MCF 10A (cell line): ENCODE data around the gene ANO2. TPM values are rescaled to one million over a fixed set of nuclear protein-coding genes. Genes with fewer than 3 reads are reported as not detected.

Source experiments
- BruUV-seq: library from RNA; stranded (reverse); fragments of 400-500 nt; replicated peaks from 2 replicates; lab custom pipeline; 2021; lab: Mats Ljungman, UMichigan
- CTCF ChIA-PET: fragments of 300-600 bp; sonication (Branson Sonifier 250); formaldehyde crosslinking; extraction: SDS; loops from one replicate; lab custom pipeline; 2021; ENCODE audit warnings: antibody characterized with exemption, inconsistent platforms; lab: Yijun Ruan, JAX
- POLR2A ChIA-PET: fragments of 300-600, 350-650 bp; sonication (Branson Sonifier 250); formaldehyde crosslinking; extraction: SDS; loops from one replicate; lab custom pipeline; 2020; ENCODE audit warnings: antibody characterized with exemption, inconsistent platforms; lab: Yijun Ruan, JAX
- DNase-seq: peaks from one replicate; pipeline ENCODE4 v3.0.0-alpha.2; 2018; ENCODE audit not compliant: unreplicated experiment
- H3K27ac Mint-ChIP-seq: one replicate; pipeline ENCODE4 v1.8.0; 2022; ENCODE audit warnings: mild to moderate bottlenecking, low read depth, mixed read lengths; ENCODE audit not compliant: unreplicated experiment
- H3K27me3 Mint-ChIP-seq: one replicate; pipeline ENCODE4 v1.8.0; 2022; ENCODE audit warnings: mixed read lengths; ENCODE audit not compliant: insufficient read depth, unreplicated experiment
- H3K36me3 Mint-ChIP-seq: one replicate; pipeline ENCODE4 v1.8.0; 2022; ENCODE audit warnings: mild to moderate bottlenecking, moderate library complexity, mixed read lengths; ENCODE audit not compliant: insufficient read depth, unreplicated experiment
- H3K4me1 Mint-ChIP-seq: one replicate; pipeline ENCODE4 v1.8.0; 2022; ENCODE audit warnings: mixed read lengths; ENCODE audit not compliant: insufficient read depth, unreplicated experiment
- H3K4me3 Mint-ChIP-seq: one replicate; pipeline ENCODE4 v1.8.0; 2022; ENCODE audit warnings: mild to moderate bottlenecking, moderate library complexity, mixed read lengths; ENCODE audit not compliant: unreplicated experiment
- H3K9me3 Mint-ChIP-seq: one replicate; pipeline ENCODE4 v1.8.0; 2022; ENCODE audit warnings: mixed read lengths; ENCODE audit not compliant: unreplicated experiment
- CTCF ChIP-seq: fragments of 200-600 bp; IDR thresholded peaks from one replicate; pipeline ENCODE4 v1.8.0; 2022; ENCODE audit warnings: antibody characterized with exemption, mild to moderate bottlenecking; ENCODE audit not compliant: unreplicated experiment
- intact Hi-C: fragments of 100-400 bp; cut with micrococcal nuclease; formaldehyde crosslinking; loops from 2 replicates; pipeline ENCODE4 v1.14.1; 2022
- total RNA-seq: library from RNA; stranded (reverse); gene quantifications from 2 replicates; pipeline ENCODE4 v1.2.3, GENCODE V29; 2022

The ANO2 gene
- total RNA-seq, 1 experiment from 2014 or later = not detected

GRCh38 chr12:5884285-5884684 is 60.8 kb downstream of the ANO2 start:
- Mint-ChIP-seq H3K27me3 (no peaks in the 10 kb centered on the region), H3K9me3 (peaks cover 14% of the 10 kb centered on the region), H3K27ac (no peak overlapping the region), H3K4me3 (no peak overlapping the region), H3K36me3 (no peaks in the 10 kb centered on the region), H3K4me1 (no peaks in the 10 kb centered on the region)
- ChIA-PET CTCF (no interaction called here), POLR2A (no interaction called here)
- no peak for DNase-seq
- no peak for TF ChIP-seq CTCF
- BruUV-seq = no TSS peak
- intact Hi-C loops = no loop called here

- H3K9me3 Mint-ChIP-seq = peaks cover 14% of the 10 kb centered on the region
- ChIA-PET POLR2A (no interaction called here), CTCF (no interaction called here)
These were observed 62.4 kb downstream of the ANO2 start for GRCh38 chr12:5882511-5883190.

GRCh38 chr12:5881666-5882065 is 63.4 kb downstream of the ANO2 start:
- no peaks in the 10 kb centered on the region for H3K27me3 Mint-ChIP-seq
- intact Hi-C loops = no loop called here
- DNase-seq = no peak
- POLR2A ChIA-PET = no interaction called here
- no TSS peak for BruUV-seq
- no peaks in the 10 kb centered on the region for H3K36me3 Mint-ChIP-seq
- no peak overlapping the region for H3K27ac Mint-ChIP-seq
- H3K4me1 Mint-ChIP-seq = no peaks in the 10 kb centered on the region
- CTCF ChIA-PET = no interaction called here
- H3K4me3 Mint-ChIP-seq = no peak overlapping the region
- no peak for TF ChIP-seq CTCF
- peaks cover 21% of the 10 kb centered on the region for H3K9me3 Mint-ChIP-seq

More at GRCh38 chr12:5882511-5883190, 62.4 kb downstream of the ANO2 start:
- DNase-seq = no peak
- H3K27me3 Mint-ChIP-seq = no peaks in the 10 kb centered on the region
- intact Hi-C loops = no loop called here
- H3K4me1 Mint-ChIP-seq = no peaks in the 10 kb centered on the region
- no peak overlapping the region for H3K4me3 Mint-ChIP-seq
- no TSS peak for BruUV-seq
- no peaks in the 10 kb centered on the region for H3K36me3 Mint-ChIP-seq
- TF ChIP-seq CTCF = no peak
- H3K27ac Mint-ChIP-seq = no peak overlapping the region

- no TSS peak for BruUV-seq
- H3K27me3 Mint-ChIP-seq = no peaks in the 10 kb centered on the region
- no peaks in the 10 kb centered on the region for H3K36me3 Mint-ChIP-seq
- no peak for DNase-seq
- H3K9me3 Mint-ChIP-seq = peaks cover 21% of the 10 kb centered on the region
- no peak overlapping the region for H3K4me3 Mint-ChIP-seq
- no peak for TF ChIP-seq CTCF
- ChIA-PET POLR2A (no interaction called here), CTCF (no interaction called here)
- H3K4me1 Mint-ChIP-seq = no peaks in the 10 kb centered on the region
- intact Hi-C loops = no loop called here
- no peak overlapping the region for H3K27ac Mint-ChIP-seq
These were observed 63.9 kb downstream of the ANO2 start for GRCh38 chr12:5881101-5881606.
